ENCODE results near the gene POU2F3.

POU2F3 gene

DNA sequence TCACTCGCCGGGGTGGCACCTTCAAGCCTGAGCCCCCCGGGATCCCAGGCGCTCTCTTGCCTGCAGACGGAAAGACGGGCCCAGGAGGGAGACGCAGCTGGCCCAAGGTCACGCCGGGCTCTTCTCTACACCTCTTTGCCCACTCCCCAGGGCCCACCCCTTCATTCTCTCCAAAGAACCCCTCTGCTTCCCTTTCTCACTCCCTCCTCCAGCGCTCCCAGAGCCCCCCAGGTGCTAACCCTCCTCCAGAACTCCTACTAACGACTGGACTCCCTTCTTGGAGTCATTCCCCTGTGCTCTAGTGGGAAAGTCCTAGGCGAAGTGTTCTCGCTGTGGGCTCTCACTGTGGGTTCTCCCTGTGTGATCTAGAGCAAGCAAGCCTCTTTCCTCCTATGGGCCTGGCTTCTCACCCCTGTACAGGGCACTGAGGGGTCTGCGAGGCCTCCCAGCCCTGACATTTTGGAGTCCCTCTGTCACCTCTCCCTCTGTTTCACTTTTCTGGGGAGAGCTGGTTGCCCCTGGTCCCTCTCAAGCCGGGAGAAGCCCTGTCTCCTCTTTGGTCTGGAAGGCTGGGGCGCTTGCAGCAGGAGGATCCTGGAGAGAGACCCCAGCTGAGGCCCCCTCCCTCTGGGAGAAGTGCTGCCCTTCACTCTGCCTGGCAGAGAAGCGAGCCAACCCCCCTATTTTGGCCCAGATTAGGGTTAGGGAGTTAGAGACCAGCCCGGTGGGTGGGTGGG is 28.2 kb upstream of the POU2F3 start:
- no peak for DNase-seq

DNA sequence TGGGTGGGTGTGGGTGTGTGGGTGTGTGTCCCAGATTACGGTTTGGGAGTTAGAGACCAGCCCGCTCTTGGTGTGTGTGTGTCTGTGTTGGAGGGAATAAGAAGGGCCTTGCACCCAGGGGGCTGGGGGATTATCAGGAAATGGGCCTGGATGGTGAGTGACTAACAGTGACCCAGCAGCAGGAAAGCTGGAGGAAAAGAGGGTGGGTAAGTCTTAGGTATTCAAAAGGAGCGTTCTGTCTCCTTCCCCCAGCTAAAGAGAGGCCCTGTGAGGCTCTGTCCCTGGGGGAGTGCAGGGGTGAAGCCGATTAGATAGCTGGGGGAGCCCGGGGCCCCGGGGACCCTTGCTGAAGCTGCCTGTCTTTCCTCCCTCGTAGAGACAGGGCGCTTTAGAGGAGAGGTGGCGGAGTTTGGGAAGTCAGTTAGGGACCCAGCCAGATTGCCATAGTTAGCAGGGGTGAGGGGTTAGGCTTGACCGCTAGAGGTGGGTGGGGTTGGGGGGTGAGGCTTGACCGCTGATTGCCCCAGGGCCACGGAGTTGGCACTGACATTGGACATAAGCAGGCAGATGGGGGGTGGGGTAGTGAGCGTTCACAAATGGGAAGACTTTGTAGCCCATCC is 27.6 kb upstream of the POU2F3 start:
- DNase-seq, result no peak

DNA sequence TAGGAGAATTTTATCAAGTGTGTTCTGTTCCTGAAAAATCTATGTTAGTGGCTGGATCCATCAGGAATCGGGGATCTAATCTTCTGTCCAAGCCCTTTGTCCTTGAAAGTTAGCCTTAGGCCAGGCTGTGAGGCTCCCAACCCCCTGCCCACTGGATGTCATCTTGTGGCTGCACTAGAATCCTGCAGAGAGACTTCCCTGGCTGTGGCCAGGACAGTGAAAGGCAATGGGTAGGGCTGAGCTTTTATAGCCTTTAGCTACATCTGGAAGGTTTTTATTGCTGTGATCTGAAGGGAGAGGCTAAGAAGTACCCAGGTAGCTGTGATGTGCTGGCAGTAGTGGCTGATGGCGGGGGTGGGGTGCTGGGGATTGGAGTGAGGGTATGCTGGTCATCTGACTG is 27.0 kb upstream of the POU2F3 start:
- no peak for DNase-seq

DNA sequence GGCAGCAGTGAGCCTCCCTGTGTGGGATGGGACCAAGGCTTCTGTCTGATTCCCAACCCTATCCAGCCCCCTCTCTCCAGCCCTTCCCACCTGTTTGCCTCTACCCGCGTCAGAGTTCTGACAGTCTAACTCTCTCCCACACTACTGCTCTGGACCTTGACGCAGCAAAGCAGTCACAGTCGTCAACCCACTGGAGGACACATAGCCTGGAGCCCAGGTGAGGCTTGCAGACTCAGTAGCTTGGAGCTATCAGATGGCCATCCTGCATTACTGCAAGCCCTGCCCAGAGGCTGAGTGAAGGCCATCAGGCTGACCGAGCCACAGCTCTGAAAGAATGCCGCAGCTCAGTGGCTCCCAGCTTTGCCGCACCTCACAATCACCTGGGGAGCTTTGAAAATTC is 25.4 kb upstream of the POU2F3 start:
- DNase-seq, result no peak

DNA sequence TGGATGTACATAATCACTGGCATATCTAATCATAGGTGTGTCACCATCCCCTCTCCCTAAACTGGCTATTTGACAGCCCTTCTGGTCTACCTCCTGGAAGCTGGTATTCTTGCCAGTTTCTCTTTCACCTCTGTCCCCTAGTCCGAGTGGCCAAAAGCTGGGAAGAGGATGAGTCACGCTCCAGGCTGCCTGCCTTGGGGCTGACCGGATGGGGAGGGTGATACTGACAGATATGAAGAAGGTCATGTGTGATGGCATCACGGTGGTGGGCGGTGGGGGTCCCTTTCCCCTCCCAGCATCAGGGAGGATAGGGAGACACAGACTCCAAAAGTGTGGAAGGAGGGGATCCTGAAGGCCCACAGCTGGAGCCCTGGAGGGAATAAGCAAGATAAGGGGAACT is 24.3 kb upstream of the POU2F3 start:
- DNase-seq, result no peak

DNA sequence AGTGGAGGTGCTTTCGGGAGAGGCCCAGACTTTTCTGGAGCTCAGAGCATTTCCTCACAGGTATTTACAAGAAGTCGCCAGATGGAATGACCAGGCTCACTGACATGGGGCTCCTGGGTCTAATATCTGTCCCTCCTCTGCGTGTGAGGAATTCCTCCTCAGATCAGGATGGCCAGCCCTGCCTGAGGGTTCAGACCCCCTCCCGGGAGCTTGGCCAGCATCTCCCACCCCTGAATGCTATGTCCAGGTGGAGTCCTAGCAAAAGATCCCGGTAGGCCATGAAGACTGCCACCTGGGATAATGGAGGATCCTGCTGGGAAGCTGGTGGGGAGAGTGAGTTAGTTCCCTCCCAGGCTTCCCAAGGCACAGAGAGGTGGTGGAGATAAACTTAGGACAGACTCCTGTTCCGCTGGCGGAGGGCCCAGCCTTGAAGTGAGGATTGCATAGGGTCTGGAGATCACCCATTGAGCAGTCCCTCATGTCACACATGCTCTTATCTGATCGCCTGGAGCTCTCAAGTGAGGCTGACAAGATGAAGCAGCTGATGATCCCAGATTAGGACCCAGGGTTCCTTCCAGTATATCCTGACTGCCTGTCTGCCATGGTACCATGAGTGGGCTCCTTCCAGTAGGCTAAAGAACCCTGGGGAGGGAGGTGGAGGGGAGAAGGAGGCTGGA is 23.4 kb upstream of the POU2F3 start:
- no peak for DNase-seq

DNA sequence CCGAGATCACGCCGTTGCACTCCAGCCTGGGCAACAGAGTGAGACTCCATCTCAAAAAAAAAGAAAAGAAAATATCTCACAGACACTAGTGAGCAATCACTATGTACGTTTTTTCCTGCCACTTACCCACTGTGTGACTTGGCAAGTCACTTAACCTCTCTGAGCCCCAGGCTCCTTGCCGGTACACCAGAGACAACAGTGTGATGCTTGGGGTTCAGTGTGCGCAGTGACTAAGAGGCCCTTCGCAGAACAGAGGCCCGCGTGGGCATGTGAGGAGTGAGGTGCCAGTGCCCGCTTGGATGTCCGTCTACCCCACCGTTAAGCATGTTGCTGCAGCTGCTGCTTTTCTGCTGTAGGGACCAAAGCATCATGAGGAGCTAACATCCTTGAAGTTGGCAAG is 22.4 kb upstream of the POU2F3 start:
- no peak for DNase-seq

DNA sequence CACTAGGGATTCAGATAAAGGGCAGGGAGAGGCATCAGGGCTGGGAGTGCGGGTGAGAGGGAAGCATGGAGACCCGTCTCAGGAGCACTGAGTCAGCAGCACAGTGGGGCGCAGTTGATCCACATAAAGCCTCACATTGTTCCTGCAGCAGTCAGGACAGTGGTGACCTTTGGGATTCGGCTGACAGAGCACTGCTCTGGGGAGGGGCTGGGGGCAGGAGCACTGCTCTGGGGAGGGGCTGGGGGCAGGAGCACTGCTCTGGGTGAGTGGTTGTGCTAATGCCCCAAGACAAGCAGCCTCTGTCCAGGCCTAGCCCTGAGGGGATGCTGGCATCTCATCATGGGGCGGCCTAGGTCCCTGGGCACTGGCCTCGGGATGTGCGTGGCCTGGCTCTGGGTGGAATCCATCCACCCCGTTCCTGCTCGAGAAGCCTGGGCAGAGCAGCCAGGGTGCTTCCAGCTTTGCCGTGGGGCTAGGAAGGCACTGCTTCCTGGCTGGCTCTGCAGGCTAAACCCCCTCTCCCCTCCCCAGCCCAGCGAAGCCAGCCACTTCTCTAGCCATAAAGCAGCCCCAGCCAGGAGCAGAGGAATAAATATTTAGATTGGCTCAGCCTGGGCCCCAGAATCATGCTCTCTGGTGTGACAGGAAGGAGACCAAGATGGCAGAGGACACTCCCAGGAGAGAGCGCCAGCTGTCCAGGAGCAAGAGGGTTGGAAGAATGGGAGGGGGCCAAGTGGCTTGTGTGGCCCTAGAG is 21.8 kb upstream of the POU2F3 start:
- no peak for DNase-seq

DNA sequence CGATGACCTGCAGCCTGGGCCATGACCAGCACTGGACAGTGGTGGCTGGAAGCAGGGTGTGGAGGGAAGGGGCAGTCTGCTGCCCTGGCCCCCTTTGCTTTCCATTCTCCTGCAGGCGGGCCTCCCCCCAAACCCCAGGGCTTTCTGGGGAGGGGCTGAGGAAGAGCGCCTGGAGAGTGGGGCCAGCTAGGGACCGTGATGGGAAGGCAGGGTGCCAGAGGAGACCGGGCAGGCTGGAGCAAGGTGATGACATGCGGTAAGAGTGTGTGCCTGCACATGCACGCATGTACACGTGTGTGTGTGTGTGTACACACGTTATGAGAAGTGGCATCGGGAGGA is 21.3 kb upstream of the POU2F3 start:
- no peak for DNase-seq

DNA sequence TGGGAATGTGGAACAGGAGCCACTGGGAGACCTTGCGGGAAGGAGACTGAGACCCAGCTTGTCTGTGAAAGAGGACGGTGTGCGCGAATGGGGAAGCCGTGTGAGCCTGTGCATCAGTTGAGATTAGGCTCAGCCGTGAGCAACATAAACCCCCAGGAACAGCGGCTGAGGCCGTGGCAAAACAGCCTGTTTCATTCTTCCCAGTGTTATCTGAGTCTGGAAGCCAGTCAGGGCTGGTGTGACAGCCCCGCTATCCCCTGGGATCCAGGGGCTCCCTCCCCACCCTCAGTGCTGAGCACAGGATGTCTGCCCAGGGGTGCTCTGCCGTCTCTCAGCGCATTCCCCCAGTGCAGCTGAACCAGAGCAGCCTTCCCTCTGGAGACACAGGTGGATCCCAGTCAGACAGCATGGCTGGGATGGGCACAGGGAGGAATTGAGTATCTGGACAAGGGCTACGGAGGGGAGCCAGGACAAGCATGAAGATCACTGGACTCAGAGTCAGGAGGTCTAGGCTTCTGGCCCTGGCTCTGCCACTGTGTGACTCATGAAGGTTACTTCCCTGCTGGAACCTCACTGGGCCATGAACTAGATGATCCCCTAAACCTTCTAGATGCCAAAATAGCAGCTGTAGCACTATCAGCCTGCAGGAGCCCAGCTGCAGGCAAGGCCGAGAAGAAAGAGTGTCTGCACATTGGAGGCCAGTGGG is 20.6 kb upstream of the POU2F3 start:
- no peak for DNase-seq

DNA sequence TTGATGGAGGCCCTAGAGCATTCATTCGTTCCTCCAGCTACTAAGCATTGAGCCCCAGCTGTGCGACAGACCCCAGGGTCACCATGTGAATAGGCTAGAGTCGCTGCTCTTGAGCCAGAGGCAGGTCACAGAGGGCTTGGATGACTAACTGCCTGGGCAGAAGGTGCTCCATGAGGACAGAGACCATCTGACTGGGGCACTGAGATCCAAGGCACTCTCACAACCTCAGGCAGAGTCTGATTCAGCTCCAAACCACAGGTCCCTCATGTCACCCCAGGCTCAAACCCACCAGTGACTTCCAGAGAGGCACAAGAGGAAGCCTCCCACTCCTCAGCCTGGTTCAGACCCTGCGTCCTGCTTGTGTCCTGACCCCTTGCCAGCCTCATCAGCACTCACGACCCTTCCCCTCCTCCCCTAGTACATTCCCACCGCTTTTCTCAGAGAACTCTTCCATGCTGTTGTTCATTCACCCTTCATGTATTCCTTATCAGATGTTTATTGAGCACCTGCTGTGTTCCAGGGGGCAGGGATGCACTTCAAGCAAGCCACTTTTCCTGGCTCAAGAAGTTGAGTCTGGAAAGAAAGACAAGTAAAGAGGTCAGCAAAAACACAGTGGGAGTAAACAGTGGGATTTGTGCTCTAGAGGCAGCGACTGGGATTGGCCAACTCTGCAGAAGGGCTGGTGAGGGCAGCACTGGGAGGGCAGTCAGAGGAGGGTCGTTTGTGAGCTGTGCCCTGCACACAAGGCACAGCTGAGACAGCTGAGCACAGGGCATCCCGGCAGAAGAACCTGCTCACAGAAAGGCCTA is 19.8 kb upstream of the POU2F3 start:
- no peak for DNase-seq

DNA sequence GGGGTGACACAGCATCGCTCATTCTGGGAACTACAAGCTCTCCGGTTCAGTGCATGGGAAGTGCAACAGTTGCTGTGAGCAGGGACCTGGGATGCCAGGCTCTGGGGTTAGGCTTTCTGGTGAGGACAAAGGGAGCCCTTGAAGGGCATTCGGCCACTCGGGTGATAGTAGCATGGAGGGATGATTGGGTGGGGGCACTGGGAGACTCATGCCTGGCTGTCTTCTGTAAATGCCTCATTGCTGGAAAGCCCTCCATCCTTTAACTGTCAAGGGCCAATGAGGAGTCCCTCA is 19.2 kb upstream of the POU2F3 start:
- no peak for DNase-seq

DNA sequence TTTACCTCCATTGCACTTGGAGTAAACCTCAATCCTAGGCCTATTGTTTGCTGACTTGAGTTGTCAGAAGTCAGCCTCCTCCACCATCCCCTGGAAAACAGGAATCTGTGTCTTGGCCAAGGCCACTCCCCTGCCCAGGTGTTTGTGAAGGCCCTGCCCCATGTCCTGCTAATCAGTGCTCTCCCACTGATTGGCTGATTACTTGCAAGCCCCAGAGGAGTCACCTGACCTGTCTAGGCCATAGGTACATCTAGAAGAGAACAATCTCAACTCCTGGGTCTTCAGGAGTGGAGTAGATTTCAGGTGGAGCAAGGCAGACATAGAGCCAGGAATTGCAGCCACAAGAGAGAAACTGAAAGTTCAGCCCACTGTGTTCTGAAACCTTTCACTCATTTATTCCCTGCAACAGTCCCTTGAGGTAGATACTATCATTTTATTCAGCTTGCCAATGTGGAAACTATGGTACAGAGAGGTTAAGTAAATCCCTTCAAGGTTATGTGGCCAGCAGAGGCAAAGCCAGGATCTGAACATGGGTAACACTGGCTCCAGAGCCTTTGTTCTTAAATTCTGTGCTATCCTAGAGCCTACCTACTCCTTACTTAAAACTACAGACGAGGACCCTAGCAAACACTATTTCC is 18.7 kb upstream of the POU2F3 start:
- DNase-seq, result no peak

DNA sequence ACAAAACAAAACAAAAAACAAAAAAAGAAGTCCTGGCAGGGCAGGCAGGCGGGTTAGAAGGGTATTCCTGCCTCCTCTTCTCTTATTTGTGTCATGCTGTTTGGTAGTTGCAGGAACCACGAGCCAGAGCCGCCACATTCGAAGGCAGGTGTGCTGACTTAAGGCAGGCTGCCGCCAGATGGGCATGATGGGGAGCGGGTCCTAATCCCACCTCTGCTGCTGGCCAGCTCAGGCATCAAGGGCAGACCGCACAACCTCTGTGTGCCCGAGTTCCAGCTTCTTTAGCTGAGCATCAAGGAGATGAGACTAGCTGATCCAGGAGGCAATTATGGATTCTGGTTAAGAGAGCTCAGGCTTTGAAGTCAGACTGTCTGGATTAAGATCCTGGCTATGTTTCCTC is 17.0 kb upstream of the POU2F3 start:
- DNase-seq, result no peak

DNA sequence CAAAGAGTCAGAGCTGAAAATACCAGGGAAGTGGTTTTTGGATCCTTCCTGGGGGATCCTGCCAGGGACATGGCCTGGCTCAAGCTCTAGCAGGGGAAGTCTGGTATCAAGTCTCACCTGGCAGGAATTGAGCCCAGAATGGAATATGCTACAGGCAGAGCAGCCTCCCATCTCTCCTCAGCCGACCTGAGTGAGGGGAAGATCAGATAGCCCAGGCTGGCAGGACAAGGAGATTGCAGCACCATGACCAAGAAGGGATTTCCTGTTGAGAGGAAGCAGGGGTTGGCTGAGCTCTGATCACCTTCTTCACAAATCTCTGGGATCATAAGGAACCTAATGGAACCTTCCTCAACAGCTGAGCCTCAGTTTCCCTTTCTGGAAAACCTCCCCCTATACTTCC is 16.1 kb upstream of the POU2F3 start:
- DNase-seq, result no peak

DNA sequence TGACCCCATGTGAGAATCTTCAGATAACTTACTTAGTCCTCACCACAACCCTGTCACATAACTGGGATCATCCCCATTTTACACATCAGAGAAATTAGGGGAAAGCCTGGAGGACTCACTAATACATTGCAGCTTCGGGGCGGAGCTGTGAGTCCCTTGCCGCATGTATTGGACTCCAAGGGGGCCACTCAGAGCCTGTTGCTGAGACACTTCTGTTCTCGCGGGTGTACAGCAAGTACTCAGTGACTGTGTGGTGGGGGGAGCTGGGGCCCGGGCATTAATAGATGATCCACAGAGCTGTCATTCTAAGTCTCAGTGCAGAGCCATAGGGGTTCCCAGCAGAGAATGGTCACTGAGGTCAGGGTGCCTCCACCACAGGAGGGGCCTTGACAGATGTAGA is 15.6 kb upstream of the POU2F3 start:
- DNase-seq, result no peak

DNA sequence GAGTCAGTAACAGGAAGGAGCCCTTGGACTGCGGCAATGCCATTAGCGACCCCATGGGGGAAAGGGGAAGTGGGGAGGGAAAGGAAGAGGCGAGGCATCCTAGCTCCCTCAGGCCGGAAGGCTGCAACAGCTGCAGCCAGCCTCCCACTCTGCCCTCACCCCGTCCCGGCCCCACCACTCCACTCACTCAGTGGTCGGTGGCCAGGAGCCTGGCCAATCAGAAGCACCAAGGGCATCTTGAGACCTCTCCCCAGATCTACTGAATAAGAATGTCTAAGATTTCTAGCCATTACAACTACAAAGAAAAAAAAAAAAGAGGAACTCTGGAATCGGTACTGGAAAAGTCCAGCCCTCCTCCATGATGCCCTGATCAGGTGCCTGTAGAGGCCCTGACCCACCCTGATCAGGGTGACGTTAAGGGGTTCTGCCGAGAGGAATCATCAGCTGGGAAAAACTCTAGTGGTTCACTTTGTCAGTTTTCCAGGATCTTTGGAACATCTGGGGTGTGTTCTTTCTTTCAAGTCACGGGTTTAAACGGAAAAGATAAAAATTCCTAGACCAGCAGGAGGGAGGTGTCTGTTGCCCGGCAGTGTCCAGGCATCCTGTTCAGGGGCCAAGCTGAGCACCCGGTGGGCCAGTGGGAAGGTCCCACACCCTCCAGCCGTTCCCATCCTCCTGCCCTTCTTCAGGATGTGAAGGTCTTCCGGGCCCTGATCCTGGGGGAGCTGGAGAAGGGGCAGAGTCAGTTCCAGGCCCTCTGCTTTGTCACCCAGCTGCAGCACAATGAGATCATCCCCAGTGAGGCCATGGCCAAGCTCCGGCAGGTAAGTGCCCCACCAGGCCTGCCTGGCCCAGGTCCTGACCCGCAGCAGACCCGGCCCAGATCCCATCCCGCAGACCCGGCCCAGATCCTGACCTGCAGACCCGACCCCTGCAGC is 14.7 kb upstream of the POU2F3 start:
- no peak for DNase-seq

DNA sequence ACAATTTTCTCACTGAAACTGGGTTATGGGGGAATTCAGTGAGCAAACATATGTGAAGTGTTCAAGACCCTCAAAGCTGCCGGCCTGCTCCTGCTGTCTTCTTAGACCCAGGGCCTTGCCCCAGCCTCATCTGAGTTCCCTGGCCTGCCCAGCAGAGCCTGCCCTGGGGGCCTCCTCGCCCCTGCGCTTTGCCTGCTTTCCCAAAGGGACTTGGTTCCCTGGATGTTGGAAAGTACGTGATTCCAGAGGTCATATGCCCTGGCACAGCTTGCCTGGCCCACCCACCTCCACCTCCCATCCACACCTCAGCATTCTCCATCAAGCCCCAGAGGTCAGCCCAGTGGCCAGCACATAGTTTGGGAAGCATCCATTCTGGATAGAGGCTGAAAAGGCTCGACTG is 13.7 kb upstream of the POU2F3 start:
- no peak for DNase-seq

DNA sequence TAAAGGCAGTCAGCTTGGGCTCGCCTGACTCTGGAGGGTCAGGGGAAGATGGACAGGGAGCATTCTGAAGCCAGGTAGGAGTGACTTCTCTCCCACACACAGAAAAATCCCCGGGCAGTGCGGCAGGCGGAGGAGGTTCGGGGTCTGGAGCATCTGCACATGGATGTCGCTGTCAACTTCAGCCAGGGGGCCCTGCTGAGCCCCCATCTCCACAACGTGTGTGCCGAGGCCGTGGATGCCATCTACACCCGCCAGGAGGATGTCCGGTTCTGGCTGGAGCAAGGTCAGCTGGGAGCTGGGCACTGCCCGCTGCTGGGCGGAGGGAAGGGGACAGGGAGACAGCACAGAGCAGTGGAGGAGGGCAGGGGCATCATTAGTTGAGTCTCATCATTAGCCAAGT is 13.2 kb upstream of the POU2F3 start:
- no peak for DNase-seq

DNA sequence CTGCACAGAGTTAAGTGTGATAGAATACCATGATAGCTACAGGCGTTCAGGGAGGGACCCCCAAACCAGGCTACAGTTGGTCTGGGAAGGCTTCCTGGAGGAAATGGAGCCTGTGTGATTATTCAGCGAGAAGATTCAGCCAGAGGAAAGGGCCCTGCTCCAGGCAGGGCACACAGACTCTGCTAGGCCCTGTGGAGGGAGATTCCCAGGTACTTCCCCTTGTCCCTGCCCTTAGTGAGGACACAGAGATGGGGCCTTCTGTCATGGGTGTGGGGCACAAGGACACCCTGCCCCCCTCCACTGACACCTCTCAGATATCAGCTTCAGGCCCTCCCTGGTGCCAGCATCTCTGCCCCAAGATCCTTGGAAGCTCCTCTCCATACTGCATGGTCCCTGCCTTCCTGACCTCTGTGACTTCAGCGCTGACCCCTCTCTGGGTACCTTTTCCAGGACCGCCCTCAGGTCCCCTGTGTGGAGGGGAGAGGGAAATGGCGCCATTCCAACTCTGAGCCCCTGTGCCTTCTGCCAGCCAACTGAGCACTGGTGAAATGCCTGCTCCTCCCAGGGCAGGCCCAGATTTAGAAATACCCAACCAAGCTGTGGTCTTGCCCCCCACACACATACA is 12.6 kb upstream of the POU2F3 start:
- DNase-seq, result no peak

All from SW 1271 (cell line).